ENCODE results near the gene NSD1. TPM values are rescaled to one million over a fixed set of nuclear protein-coding genes. Genes with fewer than 3 reads are reported as not detected.

The NSD1 gene
- total and polyA plus RNA-seq, 2 of the 8 experiments (the other 6 are each of a cell fraction or from before 2014, with no cell fraction given), result 22.8 to 168 TPM

- no peak for TF ChIP-seq CHD7 (IDR thresholded peaks at IDR 0.05; ENCODE audit: insufficient replicate concordance, low read length)
- no peak for TF ChIP-seq ZNF274 (IDR thresholded peaks at IDR 0.05; ENCODE audit: borderline replicate concordance, extremely low read depth, low read length)
- TF ChIP-seq SRF (IDR thresholded peaks at IDR 0.05; ENCODE audit: low read depth, low read length), result no peak
- TF ChIP-seq HDAC2 (IDR thresholded peaks at IDR 0.05; ENCODE audit: borderline replicate concordance in 1 of 2, low read depth in 2 of 2, low read length in 2 of 2), result no peak
Observed at GRCh38 chr5:177198738-177199137, 65.2 kb downstream of the NSD1 start (continued).
